ENCODE measurements around the gene LTA.

GRCh38 chr6:31558318-31558625 is 13.8 kb upstream of the LTA start:
- TF ChIP-seq EZH2 (optimal IDR thresholded peaks at IDR 0.05; ENCODE audit: low read depth, low read length) (no peak), EZH2phosphoT487 (IDR thresholded peaks at IDR 0.05; ENCODE audit: low read length) (no peak), CTCF (IDR thresholded peaks at IDR 0.05; ENCODE audit: low read length) (no peak)
